Kidney (tissue), 14 donors: ENCODE measurements around the gene VDR. TPM values are rescaled to one million over a fixed set of nuclear protein-coding genes. Genes with fewer than 3 reads are reported as not detected.

Experiments used
- DNase-seq, 5 donors: peaks; one replicate each; pipeline ENCODE4 v3.0.0-alpha.2; 2013 to 2020
- FAIRE-seq: peaks from 2 replicates; lab custom pipeline; 2012; peaks lifted over from hg19 to GRCh38; lab: Jason Lieb, UNC
- H3K27ac ChIP-seq, 2 donors: one replicate each; pipeline ENCODE4 v1.7.0; 2013; ENCODE audit warnings: low read depth in 2 of 2, low read length in 2 of 2, inconsistent platforms in 1 of 2
- H3K27me3 ChIP-seq: one replicate; pipeline ENCODE4 v1.7.1; 2013; ENCODE audit warnings: low read length, inconsistent platforms; ENCODE audit not compliant: control insufficient read depth, insufficient read depth
- H3K36me3 ChIP-seq, 3 donors: one replicate each; pipeline versions ENCODE4 v1.7.0 to v1.7.1; 2013; ENCODE audit warnings: low read length in 3 of 3, control low read depth in 1 of 3, inconsistent platforms in 1 of 3; ENCODE audit not compliant: insufficient read depth in 3 of 3, control insufficient read depth in 2 of 3
- H3K4me1 ChIP-seq, 3 donors: one replicate each; pipeline versions ENCODE4 v1.7.0 to v1.7.1; 2013; ENCODE audit warnings: low read length in 3 of 3, inconsistent platforms in 1 of 3, low read depth in 1 of 3; ENCODE audit not compliant: control insufficient read depth in 2 of 3, insufficient read depth in 2 of 3
- H3K4me3 ChIP-seq, 3 donors: one replicate each; pipeline versions ENCODE4 v1.7.0 to v1.8.1; 2013; ENCODE audit warnings: low read length in 3 of 3, control low read depth in 1 of 3, inconsistent platforms in 1 of 3
- H3K9ac ChIP-seq, 3 donors: one replicate each; pipeline versions ENCODE4 v1.7.0 to v1.7.1; 2013; ENCODE audit warnings: low read length in 3 of 3, control low read depth in 1 of 3, inconsistent platforms in 1 of 3
- H3K9me3 ChIP-seq, 3 donors: one replicate each; pipeline versions ENCODE4 v1.7.0 to v1.7.1; 2013; ENCODE audit warnings: low read length in 3 of 3, control low read depth in 1 of 3, inconsistent platforms in 1 of 3; ENCODE audit not compliant: control insufficient read depth in 2 of 3, insufficient read depth in 1 of 3
- intact Hi-C: fragments of 100-400 bp; cut with DNase I; formaldehyde crosslinking; loops from one replicate; pipeline ENCODE4 v1.11.1; 2022
- polyA plus RNA-seq: library from polyadenylated mRNA; stranded (reverse); fragments of 350-450 nt; fragmentation: Illumina TruSeq; extraction: RNeasy Lipid Tissue Mini Kit (QIAGEN cat#74804); gene quantifications from one replicate; pipeline ENCODE4 v1.2.3, GENCODE V29; 2014; ENCODE audit warnings: low read depth, low replicate concordance; ENCODE audit not compliant: insufficient read depth
- total RNA-seq: library from RNA; stranded (reverse); fragmentation: NEBNext Ultra II Directional; extraction: Animal tissue kit (Norgen Biotek cat#: 25700); gene quantifications from one replicate; pipeline ENCODE4 v1.2.1, GENCODE V29; 2021
- TF ChIP-seq, protein P1 (sequence below): IDR thresholded peaks from 3 replicates; pipeline ENCODE4 v1.5.1; 2012; ENCODE audit warnings: mild to moderate bottlenecking, moderate library complexity, borderline replicate concordance; ENCODE audit not compliant: insufficient read depth; ENCODE audit errors: extremely low read depth
- donor health status: control.
- donor health status: control.
- donor health status: control.
- donor health status: control.
- donor health status: control.
- donor health status: DM: yes; HTN: yes; CAD: no.
- donor health status: Normal renal cell carcinoma (clear cell type).

Gene VDR
- total and polyA plus RNA-seq, 2 donors from 2014 or later: 14.8 to 19.1 TPM

DNA sequence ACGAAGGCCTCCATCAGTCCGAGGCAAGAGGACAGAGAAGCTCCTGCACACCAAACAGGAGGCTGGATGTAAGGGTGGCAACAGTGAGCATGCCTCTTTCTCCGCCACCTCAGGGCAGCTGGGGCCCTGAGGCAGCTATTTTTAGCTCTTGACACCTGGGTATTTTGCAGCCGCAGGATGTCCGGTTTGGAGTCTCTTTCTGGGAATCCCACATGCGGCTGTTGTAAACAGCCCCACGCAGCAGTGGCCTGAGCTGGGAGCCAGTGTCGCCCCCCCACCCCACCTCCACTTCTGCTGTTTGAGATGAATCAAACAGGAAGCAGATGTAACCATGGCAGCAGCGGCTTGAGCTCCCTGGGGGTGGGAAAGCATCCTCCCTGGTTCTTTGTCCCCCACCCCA is 96.7 kb downstream of the VDR start:
- Histone ChIP-seq H3K27me3 (no peaks in the 10 kb centered on the region), H3K9ac (peak overlapping the region in 1 of 3 donors; percentile 22), H3K27ac (peak overlapping the region; percentile 45 to 71), H3K4me1 (peaks cover 7 to 63% (median 43%) of the 10 kb centered on the region in 3 donors), H3K9me3 (no peaks in the 10 kb centered on the region), H3K4me3 (no peak overlapping the region), H3K36me3 (no peaks in the 10 kb centered on the region)
- FAIRE-seq (no peak), DNase-seq (peak in 2 of 5 donors; percentile 68 to 87)
- intact Hi-C loops: no loop called here
- TF ChIP-seq, protein P1, sequence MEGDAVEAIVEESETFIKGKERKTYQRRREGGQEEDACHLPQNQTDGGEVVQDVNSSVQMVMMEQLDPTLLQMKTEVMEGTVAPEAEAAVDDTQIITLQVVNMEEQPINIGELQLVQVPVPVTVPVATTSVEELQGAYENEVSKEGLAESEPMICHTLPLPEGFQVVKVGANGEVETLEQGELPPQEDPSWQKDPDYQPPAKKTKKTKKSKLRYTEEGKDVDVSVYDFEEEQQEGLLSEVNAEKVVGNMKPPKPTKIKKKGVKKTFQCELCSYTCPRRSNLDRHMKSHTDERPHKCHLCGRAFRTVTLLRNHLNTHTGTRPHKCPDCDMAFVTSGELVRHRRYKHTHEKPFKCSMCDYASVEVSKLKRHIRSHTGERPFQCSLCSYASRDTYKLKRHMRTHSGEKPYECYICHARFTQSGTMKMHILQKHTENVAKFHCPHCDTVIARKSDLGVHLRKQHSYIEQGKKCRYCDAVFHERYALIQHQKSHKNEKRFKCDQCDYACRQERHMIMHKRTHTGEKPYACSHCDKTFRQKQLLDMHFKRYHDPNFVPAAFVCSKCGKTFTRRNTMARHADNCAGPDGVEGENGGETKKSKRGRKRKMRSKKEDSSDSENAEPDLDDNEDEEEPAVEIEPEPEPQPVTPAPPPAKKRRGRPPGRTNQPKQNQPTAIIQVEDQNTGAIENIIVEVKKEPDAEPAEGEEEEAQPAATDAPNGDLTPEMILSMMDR: no peak

DNA sequence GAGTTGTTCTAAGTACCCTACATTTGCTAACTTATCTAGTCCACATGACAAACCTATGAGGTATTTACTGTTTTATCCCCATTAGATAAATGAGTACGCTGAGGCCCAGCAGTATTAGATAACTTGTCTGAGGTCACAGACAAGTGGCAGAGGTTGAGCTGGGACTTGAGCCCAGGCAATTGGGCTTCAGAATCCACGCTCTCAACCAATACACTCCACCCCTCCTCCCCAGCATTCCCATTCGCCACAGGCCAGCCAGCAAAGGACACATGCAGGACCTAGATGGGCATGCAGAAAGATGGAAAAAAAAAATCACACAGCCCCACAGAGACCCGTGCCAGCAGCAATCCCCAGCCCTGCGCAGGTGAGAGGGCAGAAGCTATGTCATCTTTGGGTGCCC is 97.5 kb downstream of the VDR start:
- FAIRE-seq: no peak
- no peaks in the 10 kb centered on the region for H3K36me3 ChIP-seq
- H3K4me3 ChIP-seq: no peak overlapping the region
- H3K27me3 ChIP-seq: no peaks in the 10 kb centered on the region
- intact Hi-C loops: no loop called here
- H3K4me1 ChIP-seq: peaks cover 4 to 65% (median 43%) of the 10 kb centered on the region in 3 donors
- TF ChIP-seq, protein P1: no peak
- H3K27ac ChIP-seq: peak overlapping the region in 1 of 2 donors; percentile 45
- H3K9me3 ChIP-seq: no peaks in the 10 kb centered on the region
- DNase-seq: no peak
- H3K9ac ChIP-seq: no peak overlapping the region

DNA sequence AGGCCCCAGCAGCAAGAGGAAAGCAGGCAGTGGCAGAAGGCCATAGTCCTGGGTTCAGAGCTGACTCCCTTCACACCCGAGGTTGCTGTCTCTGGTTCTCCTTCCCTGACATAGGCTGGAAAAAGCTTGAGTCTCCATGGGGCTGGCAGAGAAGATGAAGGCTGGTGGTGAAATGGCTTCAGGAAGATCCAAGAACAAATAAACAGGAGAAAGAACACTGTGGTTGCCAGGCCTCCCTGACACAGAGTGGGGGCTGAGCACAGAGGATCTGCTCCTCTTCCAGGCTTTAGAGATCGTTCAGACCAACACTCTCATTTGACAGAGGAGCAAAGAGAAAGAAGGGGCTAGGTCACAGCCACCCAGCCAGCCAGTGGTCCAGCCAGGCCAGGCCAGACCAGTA is 99.4 kb downstream of the VDR start:
- no peak overlapping the region for H3K27ac ChIP-seq
- H3K27me3 ChIP-seq: no peaks in the 10 kb centered on the region
- FAIRE-seq (no peak), DNase-seq (no peak)
- no peak overlapping the region for H3K9ac ChIP-seq
- H3K4me1 ChIP-seq: peaks cover 0 to 67% (median 34%) of the 10 kb centered on the region in 3 donors
- TF ChIP-seq, protein P1: no peak
- no peak overlapping the region for H3K4me3 ChIP-seq
- intact Hi-C loops: no loop called here
- H3K9me3 ChIP-seq: no peaks in the 10 kb centered on the region
- H3K36me3 ChIP-seq: no peaks in the 10 kb centered on the region

DNA sequence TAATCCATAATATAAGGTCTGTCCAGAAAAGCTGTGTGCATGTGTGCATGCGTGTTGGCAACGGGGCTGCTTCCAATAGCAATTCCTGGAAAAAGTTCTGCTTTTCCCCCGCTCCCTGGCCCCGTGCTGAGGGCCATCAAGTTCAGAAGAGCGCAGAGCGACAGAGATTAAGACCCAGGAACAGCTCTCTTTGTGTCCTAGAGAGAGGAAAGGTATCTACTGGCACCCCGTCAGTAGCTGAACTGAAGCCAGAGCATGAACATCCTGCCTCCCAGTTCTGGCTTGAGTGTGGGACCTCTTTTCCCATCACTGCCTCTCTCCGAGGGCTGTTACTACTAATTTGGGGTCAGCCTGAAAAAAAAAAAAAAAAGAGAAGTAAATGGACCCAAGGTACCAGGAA is 100.6 kb downstream of the VDR start:
- DNase-seq (no peak), FAIRE-seq (no peak)
- TF ChIP-seq, protein P1: no peak
- Histone ChIP-seq H3K4me1 (peaks cover 0 to 74% (median 34%) of the 10 kb centered on the region in 3 donors), H3K4me3 (no peak overlapping the region), H3K9me3 (no peaks in the 10 kb centered on the region), H3K27me3 (no peaks in the 10 kb centered on the region), H3K9ac (no peak overlapping the region), H3K36me3 (no peaks in the 10 kb centered on the region), H3K27ac (no peak overlapping the region)
- intact Hi-C loops: no loop called here
